SK-MEL-5 (cell line): Measurements from ENCODE around the gene SLC48A1. TPM values are rescaled to one million over a fixed set of nuclear protein-coding genes. Genes with fewer than 3 reads are reported as not detected.
"Not testable (repeated sequence)": the region's sequence is repeated elsewhere in the genome, so short reads cannot be mapped to it uniquely, and the experiment has no call there.

Experiments
- DNase-seq: peaks from one replicate; pipeline ENCODE4 v3.0.0-alpha.2; 2016; ENCODE audit warnings: low read depth, low spot score
- in situ Hi-C: cut with HindIII; loops from 2 replicates; pipeline ENCODE4 v1.10.0; 2016; ENCODE audit warnings: low sequenced_read_pairs, high pct_unique_total_duplicates, low pct_unique_long_range_greater_than_20kb
- total RNA-seq: library from RNA; depleted of rRNA; stranded (reverse); fragments of >200 nt; shearing (Covaris generic); gene quantifications from 2 replicates; pipeline ENCODE4 v1.2.3, GENCODE V29; 2014

Gene SLC48A1
- total RNA-seq, 1 experiment from 2014 or later, result 12.7 TPM

DNA sequence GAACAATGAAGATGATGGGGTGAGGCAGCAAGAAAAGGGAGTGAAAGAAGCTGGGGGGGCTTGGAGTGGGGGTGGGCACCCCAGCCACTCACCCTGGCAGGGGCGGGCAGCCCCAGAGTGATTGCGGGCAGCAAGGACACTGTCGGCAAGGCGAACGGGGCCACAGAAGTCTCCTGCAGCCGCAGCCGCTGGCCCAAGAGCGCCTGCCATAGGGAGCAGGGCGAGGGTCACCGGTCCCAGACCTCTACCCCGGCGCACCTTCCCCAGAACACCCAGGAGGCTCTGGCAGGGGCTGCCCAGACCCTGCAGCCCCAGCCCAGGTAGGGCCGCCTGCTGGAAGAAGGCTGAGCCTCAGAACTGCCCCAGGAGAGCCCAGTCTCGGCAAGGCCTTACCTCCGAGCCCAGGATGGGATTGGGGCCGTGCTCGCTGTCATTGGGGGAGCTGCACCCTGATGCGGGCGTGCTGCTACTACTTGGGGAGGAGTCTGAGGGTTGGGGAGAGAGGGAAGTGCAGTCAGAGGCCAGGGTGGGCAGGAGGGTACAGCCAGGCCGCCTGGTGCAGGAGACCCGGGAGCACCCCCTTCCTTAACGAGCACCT, 22.9 kb downstream of the SLC48A1 start:
- in situ Hi-C loops, result no loop called here
- no peak for DNase-seq

- in situ Hi-C loops, result no loop called here
- DNase-seq, result peak; percentile 59
Measured at GRCh38 chr12:47797441-47797840, 24.4 kb downstream of the SLC48A1 start.

DNA sequence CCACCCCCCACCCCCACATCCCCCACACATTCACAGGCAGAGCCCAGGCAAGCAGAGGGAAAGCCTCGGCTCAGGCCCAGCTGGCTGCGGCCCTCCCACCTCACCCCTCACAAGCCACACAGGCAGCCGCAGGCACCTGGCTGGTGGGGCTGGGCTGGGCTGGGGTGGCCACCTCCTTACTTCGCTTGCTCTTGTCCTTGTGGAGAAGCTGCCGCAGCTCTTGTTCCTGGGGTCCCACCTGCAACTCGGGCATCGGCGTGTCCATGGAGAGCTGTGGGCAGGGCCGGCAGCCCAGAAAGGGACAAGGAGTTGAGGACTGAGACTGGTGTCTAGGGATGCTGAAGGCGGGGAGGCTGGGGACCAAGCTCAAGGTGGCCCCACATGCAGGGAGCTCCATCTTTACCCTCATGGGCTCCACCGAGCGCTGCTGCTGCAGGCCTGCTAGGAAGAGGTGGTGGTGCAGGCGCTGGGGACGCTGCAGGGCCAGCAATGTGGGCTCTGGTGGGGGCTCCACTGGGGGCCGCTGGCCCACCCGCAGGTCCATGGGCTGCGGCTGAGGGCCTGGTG, 25.4 kb downstream of the SLC48A1 start:
- in situ Hi-C loops, result no loop called here
- no peak for DNase-seq

- in situ Hi-C loops, result no loop called here
- peak; percentile 58 for DNase-seq
Measured at GRCh38 chr12:47799357-47799955, 26.4 kb downstream of the SLC48A1 start.

GRCh38 chr12:47800582-47800981, 27.5 kb downstream of the SLC48A1 start:
- in situ Hi-C loops, result no loop called here

DNA sequence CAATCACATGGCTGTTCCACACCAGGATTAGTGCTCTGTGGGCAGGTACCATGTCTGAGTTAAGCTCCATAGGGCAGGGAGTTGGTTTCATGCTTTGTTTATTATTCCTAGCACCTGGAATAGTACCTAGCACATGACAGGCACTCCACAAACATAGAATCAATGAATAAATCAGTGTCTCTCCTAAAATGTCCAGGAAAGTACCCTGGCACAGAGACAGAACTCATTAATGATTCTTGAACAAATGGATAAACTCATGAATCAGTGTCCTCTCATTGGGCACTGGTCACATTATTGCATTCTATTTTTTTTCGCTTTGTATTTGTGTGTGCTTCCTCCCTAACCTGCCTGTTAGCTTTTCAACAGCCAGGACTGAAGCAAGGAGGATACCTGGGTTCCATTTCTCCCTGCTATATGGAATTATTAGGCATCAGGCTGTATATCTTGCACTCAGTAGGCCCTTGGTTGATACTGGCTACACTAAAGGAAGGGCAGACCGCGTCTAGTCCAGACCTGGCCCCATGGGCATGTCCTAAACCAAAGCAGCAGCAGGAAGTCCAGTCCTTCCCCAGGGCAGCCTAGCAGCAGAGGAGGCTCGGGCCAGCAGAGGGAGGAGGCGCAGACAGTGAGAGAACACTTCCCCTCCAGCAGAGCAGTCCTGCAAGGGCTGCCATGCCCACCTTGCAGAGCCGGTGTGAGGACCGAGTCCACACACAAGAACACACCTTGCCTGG, 28.3 kb downstream of the SLC48A1 start:
- in situ Hi-C loops, result no loop called here
- no peak for DNase-seq

More at GRCh38 chr12:47800582-47800981, 27.5 kb downstream of the SLC48A1 start:
- no peak for DNase-seq

- in situ Hi-C loops, result no loop called here
Measured at GRCh38 chr12:47801904-47802246, 28.8 kb downstream of the SLC48A1 start.

DNA sequence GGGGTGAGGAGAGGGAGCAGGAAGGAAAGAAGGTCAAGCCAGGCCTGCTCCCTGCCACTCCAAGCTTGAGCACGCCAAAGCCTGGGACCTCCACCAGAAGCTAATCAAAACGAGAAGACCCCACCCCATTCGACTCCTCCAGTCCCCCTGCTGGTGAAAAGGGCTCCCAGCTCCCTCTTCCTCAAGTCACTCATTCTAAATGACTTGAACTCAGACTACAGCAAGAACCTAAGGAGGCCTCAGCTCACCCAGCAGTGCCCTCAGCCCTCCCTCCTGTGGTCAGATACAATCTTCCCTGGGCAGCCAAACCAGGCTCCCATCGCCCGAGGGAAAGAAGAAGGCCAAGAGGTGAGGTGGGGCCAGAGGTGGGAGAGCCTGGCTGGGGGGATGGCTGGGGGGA, 29.3 kb downstream of the SLC48A1 start:
- in situ Hi-C loops, result no loop called here

More at GRCh38 chr12:47801904-47802246, 28.8 kb downstream of the SLC48A1 start:
- no peak for DNase-seq

DNA sequence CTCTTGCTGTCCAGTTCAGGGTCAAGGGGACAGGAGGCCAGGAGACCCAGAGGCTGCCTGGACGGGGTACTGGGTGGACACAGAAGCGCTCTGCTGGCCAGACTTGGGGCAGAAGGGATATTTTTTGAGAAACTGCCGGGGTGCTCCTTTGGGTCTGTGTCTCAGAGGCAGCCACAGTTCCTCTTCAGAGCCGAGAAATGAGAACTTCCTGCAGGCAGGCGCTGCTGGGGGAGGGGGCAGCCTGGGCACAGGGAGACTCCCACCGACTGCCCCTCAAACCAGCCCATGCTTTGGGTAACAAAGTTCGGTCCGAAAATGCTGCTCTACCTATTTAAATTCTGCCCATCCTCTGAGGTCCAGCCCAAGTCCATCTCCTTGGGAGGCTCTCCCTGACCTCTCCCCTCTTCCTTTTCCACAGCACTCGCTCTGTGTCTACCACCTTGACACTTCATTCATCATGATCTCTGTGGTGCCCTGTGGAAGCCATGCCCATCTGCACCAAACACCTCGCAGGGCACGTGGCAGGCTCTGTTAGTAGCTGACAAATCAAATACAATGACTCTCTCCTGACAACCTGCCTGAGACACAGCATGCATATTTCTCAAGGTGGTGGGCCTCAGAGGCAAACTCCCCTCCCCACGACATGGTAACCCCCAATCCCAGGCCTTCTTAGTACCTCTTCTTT, 30.3 kb downstream of the SLC48A1 start:
- in situ Hi-C loops, result no loop called here
- DNase-seq, result no peak

More for the DNA sequence above, 29.3 kb downstream of the SLC48A1 start:
- DNase-seq, result no peak

GRCh38 chr12:47804171-47804570, 31.1 kb downstream of the SLC48A1 start:
- in situ Hi-C loops, result no loop called here

DNA sequence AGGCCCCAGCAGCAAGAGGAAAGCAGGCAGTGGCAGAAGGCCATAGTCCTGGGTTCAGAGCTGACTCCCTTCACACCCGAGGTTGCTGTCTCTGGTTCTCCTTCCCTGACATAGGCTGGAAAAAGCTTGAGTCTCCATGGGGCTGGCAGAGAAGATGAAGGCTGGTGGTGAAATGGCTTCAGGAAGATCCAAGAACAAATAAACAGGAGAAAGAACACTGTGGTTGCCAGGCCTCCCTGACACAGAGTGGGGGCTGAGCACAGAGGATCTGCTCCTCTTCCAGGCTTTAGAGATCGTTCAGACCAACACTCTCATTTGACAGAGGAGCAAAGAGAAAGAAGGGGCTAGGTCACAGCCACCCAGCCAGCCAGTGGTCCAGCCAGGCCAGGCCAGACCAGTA, 32.4 kb downstream of the SLC48A1 start:
- in situ Hi-C loops, result no loop called here
- DNase-seq, result no peak

More at GRCh38 chr12:47804171-47804570, 31.1 kb downstream of the SLC48A1 start:
- DNase-seq, result no peak

- in situ Hi-C loops, result no loop called here
Measured at GRCh38 chr12:47807338-47807737, 34.3 kb downstream of the SLC48A1 start.

DNA sequence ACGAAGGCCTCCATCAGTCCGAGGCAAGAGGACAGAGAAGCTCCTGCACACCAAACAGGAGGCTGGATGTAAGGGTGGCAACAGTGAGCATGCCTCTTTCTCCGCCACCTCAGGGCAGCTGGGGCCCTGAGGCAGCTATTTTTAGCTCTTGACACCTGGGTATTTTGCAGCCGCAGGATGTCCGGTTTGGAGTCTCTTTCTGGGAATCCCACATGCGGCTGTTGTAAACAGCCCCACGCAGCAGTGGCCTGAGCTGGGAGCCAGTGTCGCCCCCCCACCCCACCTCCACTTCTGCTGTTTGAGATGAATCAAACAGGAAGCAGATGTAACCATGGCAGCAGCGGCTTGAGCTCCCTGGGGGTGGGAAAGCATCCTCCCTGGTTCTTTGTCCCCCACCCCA, 35.0 kb downstream of the SLC48A1 start:
- DNase-seq, result no peak

More at GRCh38 chr12:47807338-47807737, 34.3 kb downstream of the SLC48A1 start:
- no peak for DNase-seq

DNA sequence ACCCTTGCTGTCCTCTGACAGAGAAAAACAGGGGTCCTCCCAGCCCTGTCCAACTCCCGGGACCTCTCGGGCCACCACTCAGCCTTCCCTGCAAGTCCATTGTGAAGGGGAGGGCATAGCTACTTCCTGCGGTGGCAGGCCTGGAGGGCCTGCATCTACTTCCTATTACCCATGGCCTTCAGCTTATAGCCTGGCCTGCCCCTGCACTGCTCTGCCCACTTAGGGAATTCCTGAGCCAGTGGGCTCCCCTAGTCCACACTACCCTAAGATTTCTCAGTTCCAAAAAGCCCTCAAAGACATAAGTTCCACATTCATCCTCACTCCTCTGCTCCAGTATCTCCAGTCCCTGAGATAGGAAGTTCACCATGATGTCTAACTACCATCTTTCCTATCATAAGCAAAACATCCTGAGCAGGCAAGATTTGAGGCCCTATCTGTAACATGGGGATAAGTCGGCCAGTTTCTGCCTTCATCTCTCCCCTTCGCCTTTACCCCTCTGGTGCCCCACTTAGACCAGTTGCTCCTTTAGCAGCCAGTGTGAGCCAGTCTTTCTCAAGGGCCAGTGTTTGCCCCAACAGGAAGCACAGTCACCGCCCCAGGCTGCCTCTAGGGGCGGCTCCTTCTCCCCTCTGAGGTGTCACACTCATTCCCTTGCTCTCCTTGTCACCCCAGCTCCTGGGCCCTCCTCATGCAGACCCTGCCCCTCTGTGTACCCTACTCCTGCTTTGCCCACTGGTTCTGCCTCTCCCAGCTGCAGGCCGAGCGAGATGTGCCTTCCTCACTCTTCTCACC, 35.7 kb downstream of the SLC48A1 start:
- no peak for DNase-seq
- in situ Hi-C loops, result no loop called here

More for the DNA sequence above, 35.0 kb downstream of the SLC48A1 start:
- in situ Hi-C loops, result no loop called here

DNA sequence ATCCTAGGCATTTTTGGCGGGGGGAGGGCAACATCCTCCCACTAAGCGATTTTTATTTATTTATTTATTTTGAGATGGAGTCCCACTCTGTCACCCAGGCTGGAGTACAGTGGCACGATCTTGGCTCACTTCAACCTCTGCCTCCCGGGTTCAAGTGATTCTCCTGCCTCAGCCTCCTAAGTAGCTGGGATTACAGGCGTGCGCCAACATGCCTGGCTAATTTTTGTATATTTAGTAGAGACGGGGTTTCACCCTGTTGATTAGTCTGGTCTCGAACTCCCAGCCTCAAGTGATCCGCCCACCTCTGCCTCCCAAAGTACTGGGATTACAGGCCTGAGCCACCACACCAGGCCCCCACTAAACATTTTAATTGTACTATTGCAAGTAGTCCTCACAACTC, 36.5 kb downstream of the SLC48A1 start:
- not testable (repeated sequence) for DNase-seq

GRCh38 chr12:47811072-47811396, 38.0 kb downstream of the SLC48A1 start:
- in situ Hi-C loops, result no loop called here
- DNase-seq, result no peak

More for the DNA sequence above, 36.5 kb downstream of the SLC48A1 start:
- in situ Hi-C loops, result not testable (repeated sequence)
